Cardiac muscle cell (in vitro differentiated cells and primary cell): ENCODE results near the gene BIRC7. TPM values are rescaled to one million over a fixed set of nuclear protein-coding genes. Genes with fewer than 3 reads are reported as not detected.
"Not testable (repeated sequence)": the region's sequence is repeated elsewhere in the genome, so short reads cannot be mapped to it uniquely, and the experiment has no call there.

Source experiments
- DNase-seq, 2 donors: peaks; one replicate each; pipeline versions ENCODE4 v3.0.0 to v3.0.0-alpha.2; 2010 to 2017; ENCODE audit warnings: low read depth in 1 of 2, low spot score in 1 of 2
- H3K27ac ChIP-seq: fragments of 200-600 bp; sonication (generic); 2 replicates; pipeline ENCODE4 v1.5.1; 2016
- H3K27me3 ChIP-seq: fragments of 200-600 bp; sonication (generic); 2 replicates; pipeline ENCODE4 v1.6.0; 2016; ENCODE audit warnings: control low read depth
- H3K36me3 ChIP-seq: fragments of 200-600 bp; sonication (generic); 2 replicates; pipeline ENCODE4 v1.5.1; 2016; ENCODE audit warnings: control low read depth
- H3K4me1 ChIP-seq: fragments of 200-600 bp; sonication (generic); 2 replicates; pipeline ENCODE4 v1.8.1; 2017; ENCODE audit warnings: low read depth, mild to moderate bottlenecking, mixed run types
- H3K4me3 ChIP-seq: fragments of 200-600 bp; sonication (generic); 2 replicates; pipeline ENCODE4 v1.5.1; 2016; ENCODE audit warnings: mild to moderate bottlenecking
- H3K9me3 ChIP-seq: fragments of 200-600 bp; sonication (generic); 2 replicates; pipeline ENCODE4 v1.5.1; 2017; ENCODE audit warnings: low read depth, mild to moderate bottlenecking, control low read depth
- polyA plus RNA-seq: library from polyadenylated mRNA; unstranded; fragments of >200 nt; fragmentation: Nextera tagmentation; extraction: Ambion mirVana; gene quantifications from 2 replicates; pipeline ENCODE4 v1.2.1, GENCODE V29; 2016
- total RNA-seq: library from RNA; depleted of rRNA; stranded (reverse); fragments of >200 nt; gene quantifications from 2 replicates; pipeline ENCODE4 v1.2.3, GENCODE V29; 2016
- TF ChIP-seq, protein P1 (sequence below): IDR thresholded peaks from 2 replicates; pipeline ENCODE4 v1.5.1; 2012; ENCODE audit warnings: low read depth, mild to moderate bottlenecking, low read length

Gene BIRC7
- total and polyA plus RNA-seq, 2 experiments from 2014 or later: 0.54 TPM; not detected in 1

DNA sequence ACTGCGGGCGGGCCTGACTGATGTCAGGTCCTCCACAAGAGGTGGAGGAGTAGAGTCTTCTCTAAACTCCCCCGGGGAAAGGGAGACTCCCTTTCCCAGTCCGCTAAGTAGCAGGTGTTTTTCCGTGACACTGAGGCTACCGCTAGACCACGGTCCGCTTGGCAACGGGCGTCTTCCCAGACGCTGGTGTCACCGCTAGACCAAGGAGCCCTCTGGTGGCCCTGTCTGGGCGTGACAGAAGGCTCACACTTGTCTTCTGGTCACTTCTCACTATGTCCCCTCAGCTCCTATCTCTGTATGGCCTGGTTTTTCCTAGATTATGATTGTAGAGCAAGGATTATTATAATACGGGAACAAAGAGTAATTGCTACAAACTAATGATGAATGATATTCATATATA, 15.6 kb downstream of the BIRC7 start:
- H3K36me3 ChIP-seq, H3K4me1 ChIP-seq, H3K4me3 ChIP-seq, H3K9me3 ChIP-seq, H3K27ac ChIP-seq, DNase-seq: not testable (repeated sequence)
- TF ChIP-seq, protein P1, sequence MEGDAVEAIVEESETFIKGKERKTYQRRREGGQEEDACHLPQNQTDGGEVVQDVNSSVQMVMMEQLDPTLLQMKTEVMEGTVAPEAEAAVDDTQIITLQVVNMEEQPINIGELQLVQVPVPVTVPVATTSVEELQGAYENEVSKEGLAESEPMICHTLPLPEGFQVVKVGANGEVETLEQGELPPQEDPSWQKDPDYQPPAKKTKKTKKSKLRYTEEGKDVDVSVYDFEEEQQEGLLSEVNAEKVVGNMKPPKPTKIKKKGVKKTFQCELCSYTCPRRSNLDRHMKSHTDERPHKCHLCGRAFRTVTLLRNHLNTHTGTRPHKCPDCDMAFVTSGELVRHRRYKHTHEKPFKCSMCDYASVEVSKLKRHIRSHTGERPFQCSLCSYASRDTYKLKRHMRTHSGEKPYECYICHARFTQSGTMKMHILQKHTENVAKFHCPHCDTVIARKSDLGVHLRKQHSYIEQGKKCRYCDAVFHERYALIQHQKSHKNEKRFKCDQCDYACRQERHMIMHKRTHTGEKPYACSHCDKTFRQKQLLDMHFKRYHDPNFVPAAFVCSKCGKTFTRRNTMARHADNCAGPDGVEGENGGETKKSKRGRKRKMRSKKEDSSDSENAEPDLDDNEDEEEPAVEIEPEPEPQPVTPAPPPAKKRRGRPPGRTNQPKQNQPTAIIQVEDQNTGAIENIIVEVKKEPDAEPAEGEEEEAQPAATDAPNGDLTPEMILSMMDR: peak; percentile 11
- peaks cover 75% of the 10 kb centered on the region for H3K27me3 ChIP-seq

DNA sequence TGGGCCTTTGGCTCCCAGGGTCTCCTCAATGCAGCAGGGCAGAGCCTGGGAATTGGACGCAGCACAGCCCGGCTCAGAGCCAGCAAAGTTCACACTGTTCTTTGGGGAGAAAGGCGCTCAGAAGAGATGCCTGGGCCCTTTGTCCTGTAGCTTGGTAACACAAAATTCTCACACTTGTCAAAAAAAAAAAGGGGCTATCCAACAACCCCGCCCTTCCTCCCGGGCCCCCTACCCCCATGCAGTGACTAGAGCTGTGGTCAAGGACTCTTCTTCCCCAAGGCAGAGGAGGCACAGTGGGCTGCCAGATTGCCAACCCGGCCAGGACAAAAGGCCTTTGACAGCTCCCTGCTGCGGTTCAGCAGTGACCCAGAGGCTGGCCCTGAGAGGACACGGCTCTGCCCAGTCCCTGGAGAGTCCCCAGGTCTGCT, 16.6 kb downstream of the BIRC7 start:
- Histone ChIP-seq H3K27me3 (peaks cover 76% of the 10 kb centered on the region), H3K27ac (no peak overlapping the region), H3K9me3 (no peaks in the 10 kb centered on the region), H3K4me3 (no peak overlapping the region), H3K4me1 (no peaks in the 10 kb centered on the region), H3K36me3 (no peaks in the 10 kb centered on the region)
- TF ChIP-seq, protein P1: no peak
- no peak for DNase-seq

DNA sequence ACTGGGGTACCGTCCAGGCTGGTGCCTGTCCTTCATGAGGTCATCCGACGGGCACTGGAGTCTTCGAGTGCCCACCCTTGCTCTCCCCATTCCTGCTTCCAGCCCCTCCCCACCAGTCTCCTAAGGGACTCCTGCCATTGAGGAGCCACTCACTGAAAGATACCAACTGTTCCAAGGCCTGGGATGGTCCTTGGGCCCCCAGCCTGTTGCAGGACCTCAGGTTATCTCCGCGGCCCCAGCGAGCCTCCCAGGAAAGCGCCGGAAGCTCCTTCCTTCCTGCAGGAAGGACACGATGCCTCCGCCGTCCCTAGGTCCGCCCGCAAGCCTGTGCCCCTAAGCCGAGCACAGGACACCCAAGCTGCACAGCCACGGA, 17.3 kb downstream of the BIRC7 start:
- Histone ChIP-seq H3K27ac (no peak overlapping the region), H3K27me3 (peaks cover 75% of the 10 kb centered on the region)
- TF ChIP-seq, protein P1: no peak

DNA sequence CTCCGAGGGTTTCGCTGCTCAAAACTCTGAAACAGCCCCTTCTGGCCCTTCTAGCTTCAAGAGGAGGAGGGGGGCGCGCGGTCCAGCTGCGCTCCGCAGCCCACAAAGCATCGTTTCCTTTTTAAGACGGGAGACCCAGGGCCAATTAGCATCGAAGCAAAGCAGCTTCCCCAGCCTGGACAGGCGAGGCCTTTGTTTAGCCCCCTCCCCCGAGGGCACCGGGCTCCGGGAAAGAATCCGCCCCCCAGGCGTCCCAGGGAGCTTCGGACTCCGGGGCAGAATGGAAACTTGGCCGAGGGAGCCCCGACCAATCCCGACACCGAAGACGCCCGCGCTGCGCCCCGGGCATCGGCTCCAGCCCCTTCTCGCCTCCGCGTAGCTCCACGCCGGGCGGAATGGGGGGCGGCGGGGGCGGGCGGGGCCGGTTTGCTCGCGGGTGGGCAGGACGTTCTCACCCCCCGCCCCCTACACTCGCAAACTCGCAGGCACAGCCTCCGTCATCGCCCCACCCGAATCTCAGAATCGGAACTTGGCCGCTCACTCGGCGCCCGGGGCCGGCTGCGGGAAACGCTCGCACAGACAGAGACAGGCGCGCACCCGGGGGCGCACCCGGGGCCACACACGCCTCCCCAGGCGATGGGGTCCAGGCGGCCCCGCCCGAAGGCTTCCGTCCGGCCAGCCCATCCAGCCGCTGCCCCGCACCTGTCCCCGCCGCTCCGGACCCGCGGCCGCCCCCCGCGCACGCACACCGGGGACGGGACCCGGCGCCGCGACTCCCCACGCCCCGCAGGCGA, 17.9 kb downstream of the BIRC7 start:
- Histone ChIP-seq H3K4me3 (peak overlapping the region; percentile 4), H3K9me3 (no peaks in the 10 kb centered on the region), H3K27me3 (peaks cover 70% of the 10 kb centered on the region), H3K4me1 (no peaks in the 10 kb centered on the region), H3K27ac (no peak overlapping the region), H3K36me3 (no peaks in the 10 kb centered on the region)
- TF ChIP-seq, protein P1: no peak
- DNase-seq: peak in 1 of 2 donors; percentile 10

More for the DNA sequence above, 17.3 kb downstream of the BIRC7 start:
- no peak overlapping the region for H3K4me3 ChIP-seq
- DNase-seq: no peak
- H3K4me1 ChIP-seq: no peaks in the 10 kb centered on the region
- no peaks in the 10 kb centered on the region for H3K9me3 ChIP-seq
- no peaks in the 10 kb centered on the region for H3K36me3 ChIP-seq

DNA sequence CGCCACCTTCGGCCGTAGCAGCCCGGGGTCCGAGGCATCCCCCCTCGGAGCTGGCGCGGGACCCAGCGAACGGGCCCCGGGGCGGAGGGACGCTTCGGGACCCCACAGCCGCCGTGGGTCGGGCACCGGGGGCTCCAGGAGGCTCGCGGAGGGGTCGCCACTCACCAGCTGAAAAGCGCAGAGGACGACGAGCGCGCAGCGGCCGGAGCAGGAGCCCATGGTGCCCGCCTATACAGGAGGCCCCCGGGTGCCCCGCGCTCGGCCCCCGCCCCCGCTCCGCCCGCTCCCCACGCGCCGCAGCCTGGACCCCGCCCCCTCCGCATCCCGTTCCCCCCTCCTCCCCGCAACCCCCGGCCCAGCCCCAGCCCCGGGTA, 18.5 kb downstream of the BIRC7 start, which contains the start of gene NKAIN4:
Gene NKAIN4 (minus strand): TSS at position 232 of the 374 bp plus-strand sequence. CDS start 13 bp downstream, at position 219.
- no peak for DNase-seq
- TF ChIP-seq, protein P1: no peak
- Histone ChIP-seq H3K4me3 (peak within 1 kb of the TSS; percentile 4), H3K9me3 (no peaks in the 10 kb centered on the region), H3K4me1 (no peaks in the 10 kb centered on the region), H3K27ac (no peak within 1 kb of the TSS), H3K36me3 (no peaks in the 10 kb centered on the region), H3K27me3 (peaks cover 64% of the 10 kb centered on the region)
